SK-N-SH (cell line): ENCODE data around the gene KIF1C. TPM values are rescaled to one million over a fixed set of nuclear protein-coding genes. Genes with fewer than 3 reads are reported as not detected.

Experiments
- CTCF ChIA-PET: fragments of 300-600, 350-600 bp; formaldehyde crosslinking; extraction: SDS; loops from one replicate; lab custom pipeline; 2021; lab: Yijun Ruan, JAX
- POLR2A ChIA-PET: fragments of 350-600 bp; sonication (Branson Sonifier 250); formaldehyde crosslinking; extraction: SDS; loops from one replicate; lab custom pipeline; 2020; ENCODE audit warnings: antibody characterized with exemption, inconsistent platforms; lab: Yijun Ruan, JAX
- DNase-seq: peaks from one replicate; pipeline ENCODE4 v3.0.0; 2012
- H2AFZ ChIP-seq: fragments of 200-600 bp; sonication (generic); 2 replicates; pipeline ENCODE4 v1.8.1; 2016; ENCODE audit warnings: antibody characterized with exemption, mild to moderate bottlenecking, low read depth
- H3F3A ChIP-seq: fragments of 200-600 bp; sonication (generic); replicated peaks from 2 replicates; pipeline ENCODE3; 2016; ENCODE audit warnings: antibody characterized with exemption, mild to moderate bottlenecking; ENCODE audit not compliant: insufficient read depth
- H3K27ac ChIP-seq, 2 experiments: fragments of 200-500 bp in 1 of 2; fragments of 200-600 bp in 1 of 2; sonication (Bioruptor generic) in 1 of 2; sonication (generic), shearing (Covaris generic) in 1 of 2; 2 replicates each; pipeline versions ENCODE4 v1.5.1 to v1.6.1; 2014 to 2016; ENCODE audit warnings: low read depth in 2 of 2, inconsistent platforms in 1 of 2, low read length in 1 of 2, mild to moderate bottlenecking in 1 of 2, mixed read lengths in 1 of 2
- H3K27me3 ChIP-seq: fragments of 200-600 bp; sonication (generic), shearing (Covaris generic); 2 replicates; pipeline ENCODE4 v1.6.1; 2016; ENCODE audit warnings: mixed run types; ENCODE audit not compliant: insufficient read depth
- H3K36me3 ChIP-seq, 2 experiments: fragments of 200-500 bp in 1 of 2; fragments of 200-600 bp in 1 of 2; sonication (Bioruptor generic) in 1 of 2; sonication (generic) in 1 of 2; replicated peaks in 1 of 2; 2 replicates each; pipeline versions ENCODE3 to v1.5.1; 2014 to 2016; ENCODE audit warnings: low read length in 1 of 2, mild to moderate bottlenecking in 1 of 2; ENCODE audit not compliant: insufficient read depth in 2 of 2, control insufficient read depth in 1 of 2
- H3K4me1 ChIP-seq, 2 experiments: fragments of 200-500 bp in 1 of 2; fragments of 200-600 bp in 1 of 2; sonication (Bioruptor generic) in 1 of 2; sonication (generic), shearing (Covaris generic) in 1 of 2; 2 replicates each; pipeline versions ENCODE4 v1.5.1 to v1.6.1; 2014 to 2016; ENCODE audit warnings: low read depth in 1 of 2, low read length in 1 of 2, mixed run types in 1 of 2; ENCODE audit not compliant: insufficient read depth in 2 of 2, control insufficient read depth in 1 of 2
- H3K4me2 ChIP-seq: fragments of 200-600 bp; sonication (generic), shearing (Covaris generic); 2 replicates; pipeline ENCODE4 v1.6.1; 2017; ENCODE audit warnings: mixed run types
- H3K4me3 ChIP-seq, 2 experiments: fragments of 200-500 bp in 1 of 2; fragments of 200-600 bp in 1 of 2; sonication (Bioruptor generic) in 1 of 2; sonication (generic), shearing (Covaris generic) in 1 of 2; 2 replicates each; pipeline versions ENCODE4 v1.5.1 to v1.8.1; 2014 to 2016; ENCODE audit warnings: low read depth in 2 of 2, inconsistent platforms in 1 of 2, low read length in 1 of 2, mild to moderate bottlenecking in 1 of 2, mixed read lengths in 1 of 2, moderate library complexity in 1 of 2
- H3K79me2 ChIP-seq: fragments of 200-600 bp; sonication (generic); 2 replicates; pipeline ENCODE4 v1.8.1; 2017; ENCODE audit warnings: mild to moderate bottlenecking; ENCODE audit not compliant: insufficient read depth
- H3K9ac ChIP-seq: fragments of 200-600 bp; sonication (generic); 2 replicates; pipeline ENCODE4 v1.6.1; 2017; ENCODE audit warnings: mixed run types
- H3K9me2 ChIP-seq: fragments of 200-600 bp; sonication (generic); 2 replicates; pipeline ENCODE4 v1.6.1; 2017; ENCODE audit warnings: mixed run types
- H3K9me3 ChIP-seq: fragments of 200-600 bp; sonication (generic); 2 replicates; pipeline ENCODE4 v1.6.1; 2017; ENCODE audit warnings: mixed run types, mild to moderate bottlenecking, moderate library complexity
- H4K20me1 ChIP-seq: fragments of 200-600 bp; sonication (generic); 2 replicates; pipeline ENCODE4 v1.6.1; 2017; ENCODE audit warnings: mild to moderate bottlenecking, mixed run types; ENCODE audit not compliant: insufficient read depth
- CHD2 ChIP-seq: fragments of 150-350 bp; IDR thresholded peaks from 2 replicates; pipeline ENCODE4 v1.6.1; 2018; ENCODE audit warnings: low read length; ENCODE audit not compliant: partially characterized antibody
- EP300 ChIP-seq, 2 experiments: IDR thresholded peaks; 2 replicates each; pipeline versions ENCODE4 v1.4.0 to v1.6.1; 2012; ENCODE audit warnings: borderline replicate concordance in 1 of 2, low read depth in 1 of 2, low read length in 1 of 2
- GABPA ChIP-seq: IDR thresholded peaks from 2 replicates; pipeline ENCODE4 v1.4.0; 2012; ENCODE audit warnings: low read depth, mild to moderate bottlenecking
- MXI1 ChIP-seq: IDR thresholded peaks from 2 replicates; pipeline ENCODE4 v1.6.1; 2012; ENCODE audit warnings: mild to moderate bottlenecking, low read depth, low read length, improper control_type of control experiment
- NRF1 ChIP-seq: IDR thresholded peaks from 2 replicates; pipeline ENCODE4 v1.6.1; 2012; ENCODE audit warnings: low read depth, mild to moderate bottlenecking, low read length
- RCOR1 ChIP-seq: fragments of 150-350 bp; IDR thresholded peaks from 2 replicates; pipeline ENCODE4 v1.6.1; 2017; ENCODE audit warnings: antibody characterized with exemption, low read length
- SIN3A ChIP-seq: IDR thresholded peaks from 2 replicates; pipeline ENCODE4 v1.6.1; 2012; ENCODE audit warnings: low read depth, mild to moderate bottlenecking, low read length, moderate library complexity, borderline replicate concordance
- TAF1 ChIP-seq: IDR thresholded peaks from 2 replicates; pipeline ENCODE4 v1.6.1; 2012; ENCODE audit warnings: low read depth, mild to moderate bottlenecking, low read length, moderate library complexity, borderline replicate concordance
- TCF12 ChIP-seq: IDR thresholded peaks from 2 replicates; pipeline ENCODE4 v1.4.0; 2012
- WGBS: methylation state at CpG from one replicate; pipeline ENCODE4 v1.1.6; 2017; ENCODE audit warnings: low lambda C conversion rate; 5-methylcytosine and 5-hydroxymethylcytosine counted together
- polyA plus RNA-seq, 3 experiments: library from polyadenylated mRNA; depleted of rRNA; stranded (reverse); fragments of >200 nt; gene quantifications; 2 replicates each; pipeline ENCODE4 v1.2.3, GENCODE V29; 2012
- TF ChIP-seq, protein P1 (sequence below): IDR thresholded peaks from 2 replicates; pipeline ENCODE4 v1.4.0; 2012; ENCODE audit warnings: low read depth, borderline replicate concordance
- TF ChIP-seq, protein P2 (sequence below): fragments of 150-350 bp; IDR thresholded peaks from 2 replicates; pipeline ENCODE4 v1.6.1; 2016; ENCODE audit warnings: mild to moderate bottlenecking, low read depth, low read length

KIF1C gene
- polyA plus RNA-seq, 1 of the 3 experiments (the other 2 are of a cell fraction) = 58.2 TPM

GRCh38 chr17:4955091-4955490, 42.7 kb upstream of the KIF1C start:
- CTCF ChIA-PET = interaction anchor here (1.0 to 2.1 kb wide), 4 partner anchors 15 to 107 kb away, joined by 3 to 7 read pairs (median 4); partner anchors contain the start of genes CAMTA2 and RNF167

DNA sequence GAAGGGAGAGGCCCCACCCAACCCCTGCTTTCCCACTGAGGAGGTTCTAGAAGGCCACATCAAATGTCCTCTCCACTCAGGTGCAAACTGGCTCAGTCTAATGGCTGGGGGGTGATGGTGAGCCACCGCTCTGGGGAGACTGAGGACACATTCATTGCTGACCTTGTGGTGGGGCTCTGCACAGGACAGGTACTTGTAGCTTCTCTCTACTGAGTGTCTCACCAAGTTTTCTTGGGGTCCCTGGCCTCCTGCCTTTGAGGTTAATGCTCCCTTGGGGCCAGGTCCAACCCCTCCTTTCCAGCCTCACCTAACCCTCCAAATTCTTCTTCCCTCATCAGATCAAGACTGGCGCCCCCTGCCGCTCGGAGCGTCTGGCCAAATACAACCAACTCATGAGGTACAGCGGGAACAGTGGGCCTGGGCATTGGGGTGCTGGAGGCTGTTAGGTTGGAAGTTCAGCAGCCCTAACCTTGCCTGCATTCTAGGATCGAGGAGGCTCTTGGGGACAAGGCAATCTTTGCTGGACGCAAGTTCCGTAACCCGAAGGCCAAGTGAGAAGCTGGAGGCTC, 41.2 kb upstream of the KIF1C start:
- WGBS = 92% methylated on average over 9 of the region's 10 CpGs
- ChIA-PET CTCF (interaction anchor here (1.1 to 2.1 kb wide), 3 partner anchors 10 to 53 kb away, joined by 3 to 7 read pairs (median 3); partner anchors contain the start of genes CAMTA2 and CHRNE), POLR2A (interaction anchor here (1.3 kb wide), 1 partner anchor 11 kb away, joined by 5 read pairs; the partner anchor contains the start of gene SPAG7)
- H3K27ac ChIP-seq = no peak overlapping the region
- H3K9ac ChIP-seq = no peak overlapping the region
- H3K79me2 ChIP-seq = peaks cover 12% of the 10 kb centered on the region
- peaks cover 4% of the 10 kb centered on the region in 2 experiments for H3K36me3 ChIP-seq
- no peaks in the 10 kb centered on the region for H4K20me1 ChIP-seq
- no peak overlapping the region for H2AFZ ChIP-seq
- no peak overlapping the region for H3K4me3 ChIP-seq
- no peak for DNase-seq
- no peaks in the 10 kb centered on the region for H3K9me2 ChIP-seq
- peaks cover 15% of the 10 kb centered on the region for H3F3A ChIP-seq
- H3K4me2 ChIP-seq = no peak overlapping the region
- no peaks in the 10 kb centered on the region for H3K27me3 ChIP-seq
- no peak for TF ChIP-seq RCOR1
- no peak for TF ChIP-seq MXI1
- TF ChIP-seq, protein P1, sequence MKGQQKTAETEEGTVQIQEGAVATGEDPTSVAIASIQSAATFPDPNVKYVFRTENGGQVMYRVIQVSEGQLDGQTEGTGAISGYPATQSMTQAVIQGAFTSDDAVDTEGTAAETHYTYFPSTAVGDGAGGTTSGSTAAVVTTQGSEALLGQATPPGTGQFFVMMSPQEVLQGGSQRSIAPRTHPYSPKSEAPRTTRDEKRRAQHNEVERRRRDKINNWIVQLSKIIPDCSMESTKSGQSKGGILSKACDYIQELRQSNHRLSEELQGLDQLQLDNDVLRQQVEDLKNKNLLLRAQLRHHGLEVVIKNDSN = no peak
- no peak for TF ChIP-seq SIN3A
- no peak for TF ChIP-seq CHD2
- TF ChIP-seq TCF12 = no peak
- TF ChIP-seq EP300 (IDR thresholded peaks at IDR 0.05; ENCODE audit: borderline replicate concordance in 1 of 2, low read depth in 1 of 2, low read length in 1 of 2) = no peak
- no peaks in the 10 kb centered on the region for H3K9me3 ChIP-seq
- H3K4me1 ChIP-seq = peaks cover 8 to 16% of the 10 kb centered on the region in 2 experiments; a peak in 3 of 4 replicates

More at GRCh38 chr17:4955091-4955490, 42.7 kb upstream of the KIF1C start:
- Histone ChIP-seq H3K79me2 (peaks cover 25% of the 10 kb centered on the region), H3K4me1 (peaks cover 20 to 30% of the 10 kb centered on the region in 2 experiments; a peak in 3 of 4 replicates), H3K4me3 (no peak overlapping the region), H4K20me1 (no peaks in the 10 kb centered on the region), H3K27me3 (no peaks in the 10 kb centered on the region), H3K9me3 (no peaks in the 10 kb centered on the region), H3K36me3 (peaks cover 3 to 4% of the 10 kb centered on the region in 2 experiments), H3K9me2 (no peaks in the 10 kb centered on the region), H3K9ac (no peak overlapping the region), H2AFZ (no peak overlapping the region), H3K4me2 (no peak overlapping the region), H3F3A (peaks cover 27% of the 10 kb centered on the region), H3K27ac (no peak overlapping the region)
- DNase-seq = no peak
- no peak for TF ChIP-seq NRF1
- TF ChIP-seq TAF1 = no peak
- TF ChIP-seq GABPA = no peak
- no peak for TF ChIP-seq SIN3A
- TF ChIP-seq, protein P2, sequence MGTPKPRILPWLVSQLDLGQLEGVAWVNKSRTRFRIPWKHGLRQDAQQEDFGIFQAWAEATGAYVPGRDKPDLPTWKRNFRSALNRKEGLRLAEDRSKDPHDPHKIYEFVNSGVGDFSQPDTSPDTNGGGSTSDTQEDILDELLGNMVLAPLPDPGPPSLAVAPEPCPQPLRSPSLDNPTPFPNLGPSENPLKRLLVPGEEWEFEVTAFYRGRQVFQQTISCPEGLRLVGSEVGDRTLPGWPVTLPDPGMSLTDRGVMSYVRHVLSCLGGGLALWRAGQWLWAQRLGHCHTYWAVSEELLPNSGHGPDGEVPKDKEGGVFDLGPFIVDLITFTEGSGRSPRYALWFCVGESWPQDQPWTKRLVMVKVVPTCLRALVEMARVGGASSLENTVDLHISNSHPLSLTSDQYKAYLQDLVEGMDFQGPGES = no peak
- TF ChIP-seq, protein P1 = no peak
- POLR2A ChIA-PET = interaction anchor here (6.7 kb wide), 1 partner anchor 12 kb away, joined by 56 read pairs; the partner anchor contains the start of gene SPAG7
- WGBS = 97% methylated on average over 7 of the region's 8 CpGs
